NCI-H2227 (cell line): Measurements from ENCODE around the gene PNPLA5.
A peak's percentile ranks its signal among the peaks of the same experiment; 100 is the strongest.
"Not testable (repeated sequence)": the region's sequence is repeated elsewhere in the genome, so short reads cannot be mapped to it uniquely, and the experiment has no call there.

Experiments
- DNase-seq: peaks from one replicate; lab custom pipeline; 2025; ENCODE audit not compliant: unreplicated experiment; lab: John Stamatoyannopoulos, UW

The PNPLA5 gene

DNA sequence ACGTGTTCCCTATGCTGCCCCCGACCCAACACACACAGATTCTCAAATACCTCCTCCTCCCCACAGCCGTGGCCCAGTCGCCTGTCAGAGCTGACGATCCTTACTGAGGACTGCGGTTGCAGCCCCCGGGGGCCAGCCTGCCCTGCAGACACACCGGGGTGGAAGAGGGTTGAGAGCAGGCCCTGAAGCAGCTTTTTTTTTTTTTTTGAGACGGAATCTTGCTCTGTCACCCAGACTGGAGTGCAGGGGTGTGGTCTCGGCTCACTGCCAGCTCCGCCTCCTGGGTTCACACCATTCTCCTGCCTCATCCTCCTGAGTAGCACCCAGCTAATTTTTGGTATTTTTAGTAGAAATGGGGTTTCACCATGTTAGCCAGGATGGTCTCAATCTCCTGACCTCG, 11.2 kb upstream of the PNPLA5 start:
- not testable (repeated sequence) for DNase-seq

DNA sequence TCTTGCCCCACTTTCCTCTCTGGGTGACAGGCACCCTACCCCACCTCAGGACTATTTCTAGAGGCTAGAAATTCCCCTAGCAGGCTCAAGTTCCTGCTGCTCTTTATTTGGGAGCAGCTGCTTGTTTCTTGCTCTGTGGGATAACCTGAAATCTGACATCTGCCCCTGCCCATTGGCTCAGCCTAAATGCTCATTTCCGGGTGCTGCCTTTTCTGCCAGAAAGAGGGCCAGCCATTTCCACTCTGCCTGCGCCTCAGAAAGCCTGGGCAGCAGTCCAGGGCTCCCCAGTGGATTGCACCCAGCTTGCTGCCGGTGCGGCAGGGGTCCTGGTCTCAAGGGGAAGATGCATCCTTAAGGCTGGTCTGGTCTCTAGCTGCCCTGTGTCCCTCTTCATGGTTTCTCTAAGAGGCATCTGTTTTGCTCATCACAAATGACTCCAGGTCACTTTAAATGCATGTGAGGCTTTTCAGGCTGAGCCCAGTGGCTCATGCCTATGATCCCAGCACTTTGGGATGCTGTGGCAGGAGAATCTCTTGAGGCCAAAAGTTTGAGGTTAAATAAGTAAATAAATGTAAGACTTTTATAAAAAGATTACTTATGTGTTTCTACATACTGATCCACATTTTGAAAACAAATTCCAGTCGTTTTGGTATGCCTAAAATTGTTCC, 10.3 kb upstream of the PNPLA5 start:
- DNase-seq, result no peak

DNA sequence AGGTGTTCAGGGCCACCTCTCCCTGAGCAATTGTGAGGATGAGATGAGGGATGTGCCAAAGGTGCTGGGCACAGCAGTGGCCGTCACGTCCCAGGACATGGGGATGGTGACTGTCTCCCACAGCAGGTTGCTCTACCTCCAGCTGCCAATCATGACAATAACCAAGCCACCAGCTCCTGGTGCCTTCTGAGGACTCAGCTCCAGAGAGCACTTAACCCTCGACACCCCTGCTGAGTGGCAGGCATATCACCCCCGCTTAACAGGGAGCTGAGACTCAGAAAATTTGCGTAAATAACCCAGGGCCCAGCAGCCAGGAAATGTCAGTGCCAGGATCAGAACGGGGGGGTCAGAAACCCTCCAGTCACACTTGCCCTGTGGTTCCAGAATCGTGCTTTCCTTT, 8.4 kb upstream of the PNPLA5 start:
- no peak for DNase-seq

DNA sequence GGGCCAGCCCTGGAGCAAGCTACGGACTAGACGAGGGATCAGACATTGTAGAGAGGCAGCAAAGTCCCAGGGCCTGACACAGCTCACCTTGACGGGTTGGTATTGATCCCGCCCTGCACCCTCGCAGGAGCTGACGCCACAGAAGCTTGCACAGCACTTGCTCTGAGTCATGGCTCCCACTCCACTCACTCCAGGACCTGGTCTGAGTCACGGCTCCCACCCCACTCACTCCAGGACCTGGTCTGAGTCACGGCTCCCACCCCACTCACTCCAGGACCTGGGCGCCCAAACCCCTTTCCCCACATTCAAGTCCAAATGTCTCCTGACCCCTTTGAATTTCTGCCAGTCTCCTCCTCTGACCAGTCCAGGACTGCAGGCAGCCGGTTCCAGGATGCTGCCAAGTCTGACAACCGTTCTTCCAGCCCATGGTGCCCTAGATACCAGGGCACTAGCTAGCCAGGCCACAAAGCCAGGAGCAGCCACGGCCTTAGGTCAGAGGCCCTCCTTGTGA, 6.0 kb upstream of the PNPLA5 start:
- DNase-seq, result no peak

DNA sequence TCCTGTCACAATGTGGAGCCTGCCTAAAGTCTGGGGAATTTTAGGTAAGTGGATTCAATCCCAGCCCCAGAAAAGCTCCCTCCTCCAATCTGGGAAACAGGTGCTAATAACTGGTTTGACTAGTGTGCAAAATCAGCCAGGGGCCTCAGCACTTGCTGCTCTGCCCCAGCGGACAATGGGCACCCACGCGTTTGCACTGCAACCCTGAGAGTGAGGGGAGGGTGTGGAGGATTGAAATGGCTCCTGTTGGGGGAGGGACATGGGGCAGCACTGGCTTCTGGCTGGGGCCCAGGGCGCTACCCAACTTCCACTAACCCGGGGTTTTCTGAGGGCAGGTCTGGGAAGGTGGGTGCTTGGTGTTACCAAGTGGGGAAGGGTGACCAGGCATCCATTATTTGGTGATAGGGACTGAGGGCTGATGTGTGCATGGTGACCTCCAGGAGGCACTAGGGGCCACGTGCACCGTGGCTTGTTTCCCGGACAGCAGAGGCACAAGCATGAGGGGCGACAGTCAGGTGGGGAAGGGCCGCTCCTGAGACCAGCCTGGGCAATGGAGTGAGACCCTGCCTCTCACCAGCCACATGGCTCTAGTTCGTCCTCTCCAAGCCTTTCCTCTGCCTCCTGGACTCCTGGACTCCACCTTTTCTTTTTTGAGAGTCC, 4.3 kb upstream of the PNPLA5 start:
- no peak for DNase-seq

DNA sequence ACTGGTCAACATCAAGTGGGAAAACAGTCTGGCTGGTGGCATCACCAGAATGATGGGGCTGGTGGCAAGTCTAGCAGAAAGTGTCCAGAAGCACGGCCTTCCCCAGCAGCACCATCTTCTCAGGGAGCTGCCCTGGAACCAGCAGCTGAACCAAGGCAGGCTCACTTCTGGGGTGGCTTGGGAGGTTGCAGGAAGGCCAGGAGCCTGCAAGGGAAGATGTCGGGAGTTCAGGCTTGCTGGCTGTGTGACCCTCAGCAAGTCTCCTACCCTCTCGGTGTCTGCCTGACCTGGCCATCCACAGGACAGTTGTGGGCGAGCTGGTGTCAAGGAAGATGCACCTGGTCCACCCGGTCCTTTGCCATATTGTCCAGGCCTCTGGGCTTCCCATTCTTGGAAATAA, 2.3 kb upstream of the PNPLA5 start:
- no peak for DNase-seq

DNA sequence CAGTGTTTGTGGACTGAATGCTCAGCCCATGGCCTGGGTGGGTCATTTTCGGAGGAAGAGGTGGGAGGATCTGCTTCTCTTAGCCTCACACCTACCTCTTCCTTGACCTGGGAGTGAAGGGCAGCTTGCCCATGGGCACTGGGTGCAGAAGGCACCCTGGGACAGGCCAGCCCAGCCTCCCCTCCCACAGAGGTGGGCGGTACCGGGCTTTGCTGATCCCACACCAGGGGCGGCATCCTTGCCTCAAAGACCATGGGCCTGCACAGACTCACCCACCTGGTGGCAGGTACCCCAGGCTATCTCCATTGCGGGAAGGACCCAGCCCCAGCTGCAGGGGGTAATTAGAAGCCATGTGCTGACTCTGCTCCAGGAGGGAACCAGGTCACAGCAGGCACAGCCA, 1.5 kb upstream of the PNPLA5 start:
- no peak for DNase-seq

DNA sequence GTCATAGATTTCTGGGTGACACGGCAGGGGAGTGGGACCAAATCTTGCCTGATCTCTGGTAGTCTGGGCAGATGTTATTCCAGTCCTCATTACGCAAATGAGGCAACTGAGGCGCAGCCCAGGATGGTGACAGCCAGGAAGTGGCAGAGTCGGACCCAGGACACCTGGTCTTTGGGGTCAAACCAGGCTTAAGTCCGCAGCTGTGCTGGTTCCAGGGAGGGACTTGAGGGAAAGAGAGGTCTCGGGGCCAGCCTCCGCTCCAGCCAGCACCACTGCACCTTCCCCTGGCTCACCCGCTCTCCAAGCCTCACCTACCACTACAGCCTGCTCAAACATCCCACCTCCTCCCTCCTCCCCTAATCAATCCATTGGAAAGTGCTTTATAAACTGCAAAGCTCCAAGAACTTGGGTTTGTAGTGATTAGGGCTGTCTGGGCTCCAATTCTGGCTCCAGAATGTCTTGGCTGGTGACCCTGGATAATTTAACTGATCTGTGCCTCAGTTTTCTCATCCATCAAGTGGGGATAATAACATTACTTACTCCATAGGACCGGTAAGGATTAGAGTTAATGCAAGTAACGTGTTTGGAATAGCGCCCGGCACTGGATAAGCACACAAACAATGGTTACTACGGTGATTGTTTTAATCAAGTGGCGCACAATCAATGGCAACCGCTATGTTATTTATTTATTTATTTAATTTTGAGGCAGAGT, 526 bp upstream of the PNPLA5 start:
- DNase-seq, result no peak

DNA sequence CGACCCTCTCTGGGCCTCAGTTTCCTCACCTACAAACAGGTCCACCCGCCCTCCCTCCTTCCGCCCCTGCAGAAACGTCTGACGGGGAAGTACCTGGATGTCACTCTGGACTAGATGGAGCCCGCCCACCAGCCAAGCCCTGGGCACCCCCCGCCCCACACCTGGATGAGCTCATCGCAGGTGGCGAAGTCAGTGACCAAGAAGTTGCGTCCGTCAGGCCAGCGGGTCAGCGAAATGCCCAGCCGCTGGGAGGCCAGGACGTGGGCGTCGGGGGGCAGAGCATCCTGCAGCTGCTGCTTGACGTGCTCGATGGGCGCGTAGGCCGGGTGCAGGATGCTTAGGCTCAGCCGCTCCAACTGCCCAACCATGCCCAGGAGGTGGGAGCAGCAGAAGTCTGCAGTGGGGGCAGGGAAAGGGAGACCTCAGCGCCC, 897 bp downstream of the PNPLA5 start:
- no peak for DNase-seq

DNA sequence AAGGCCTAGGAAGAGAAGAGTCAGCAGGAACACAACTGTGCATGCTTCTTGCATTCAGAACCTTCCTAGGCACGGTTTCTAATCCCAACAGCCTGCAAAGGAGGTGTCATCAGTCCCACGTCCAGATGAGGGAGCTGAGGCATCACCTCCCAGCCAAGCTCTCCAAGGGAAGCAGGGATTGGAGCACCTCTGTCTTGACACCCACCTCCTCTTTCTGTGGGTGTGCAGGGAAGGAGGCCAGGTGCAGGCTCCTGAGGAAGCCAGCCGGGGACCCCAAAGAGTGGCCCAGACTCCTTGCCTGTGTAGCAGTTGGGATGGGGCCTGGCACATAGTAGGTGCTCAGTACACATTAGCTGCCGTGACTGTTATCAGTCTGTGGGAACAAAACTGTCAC, 2.0 kb downstream of the PNPLA5 start:
- no peak for DNase-seq

DNA sequence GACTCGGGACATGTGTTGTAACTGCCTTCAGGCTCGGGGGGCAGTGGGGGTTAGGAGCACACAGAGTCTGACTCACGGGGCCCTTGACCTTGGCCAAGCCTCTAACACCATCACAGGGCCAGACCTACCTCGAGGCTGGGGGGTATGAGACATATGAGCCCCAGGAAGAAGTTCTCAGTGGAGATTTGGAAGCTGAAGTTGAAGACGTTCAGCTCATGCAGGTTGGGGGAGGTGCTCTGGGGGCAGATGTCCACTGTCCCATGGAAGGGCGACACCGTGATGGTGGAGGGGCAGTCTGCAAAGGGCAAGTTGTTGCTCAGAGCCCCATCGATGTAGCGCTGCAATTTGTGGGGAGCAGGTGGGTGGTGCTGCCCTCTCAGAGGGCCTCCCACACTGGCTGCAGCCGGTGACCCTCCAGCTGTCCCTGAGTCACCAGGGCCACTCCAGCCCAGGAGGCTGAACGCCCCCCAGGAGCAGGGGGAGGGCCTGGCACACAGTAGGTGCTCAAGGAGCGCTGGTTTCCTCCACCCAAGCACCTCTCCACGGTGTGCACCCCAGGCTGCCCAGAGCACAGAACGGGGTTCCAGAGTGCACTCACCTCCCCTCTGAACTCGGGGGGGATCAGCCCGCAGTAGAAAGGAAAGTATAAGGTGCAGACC, 2.5 kb downstream of the PNPLA5 start:
- no peak for DNase-seq

DNA sequence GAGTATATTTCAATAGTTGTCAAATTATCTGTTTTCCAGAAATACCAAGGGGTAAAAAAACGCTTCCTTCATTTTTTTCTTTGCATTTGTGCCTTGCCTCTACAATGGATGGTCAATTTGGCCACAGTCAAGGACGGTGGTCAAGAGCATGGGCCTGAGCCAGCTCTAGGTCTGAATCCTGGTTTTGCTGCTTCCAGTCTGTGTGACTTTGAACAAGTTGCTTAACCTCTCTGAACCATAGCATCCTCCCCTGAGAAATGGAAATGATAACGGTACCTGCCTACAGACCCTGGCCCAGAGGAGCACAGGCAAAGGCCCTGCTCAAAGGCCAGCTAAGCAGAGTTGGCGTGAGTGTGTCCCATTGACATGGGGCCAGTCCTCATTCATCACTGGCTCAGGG, 3.1 kb downstream of the PNPLA5 start:
- DNase-seq, result no peak

DNA sequence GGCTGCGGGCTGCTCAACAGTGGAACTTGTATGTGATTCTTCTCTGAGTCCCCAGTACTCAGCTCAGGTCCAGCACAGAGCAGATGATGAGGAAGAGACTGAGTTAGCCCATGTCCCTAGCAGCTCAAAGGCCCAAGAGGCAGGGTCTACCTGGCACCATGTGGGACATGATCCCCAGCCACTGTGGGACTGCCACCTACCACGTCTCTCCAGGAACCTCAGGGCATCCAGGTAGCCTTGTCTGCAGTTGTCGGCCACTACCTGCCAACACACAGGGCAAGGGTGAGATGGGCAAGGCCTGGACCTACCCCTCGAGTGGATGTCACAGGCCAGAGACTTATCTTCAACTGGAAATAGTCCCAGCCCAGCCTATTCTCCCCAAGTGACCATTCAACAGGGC, 4.4 kb downstream of the PNPLA5 start:
- DNase-seq, result no peak

DNA sequence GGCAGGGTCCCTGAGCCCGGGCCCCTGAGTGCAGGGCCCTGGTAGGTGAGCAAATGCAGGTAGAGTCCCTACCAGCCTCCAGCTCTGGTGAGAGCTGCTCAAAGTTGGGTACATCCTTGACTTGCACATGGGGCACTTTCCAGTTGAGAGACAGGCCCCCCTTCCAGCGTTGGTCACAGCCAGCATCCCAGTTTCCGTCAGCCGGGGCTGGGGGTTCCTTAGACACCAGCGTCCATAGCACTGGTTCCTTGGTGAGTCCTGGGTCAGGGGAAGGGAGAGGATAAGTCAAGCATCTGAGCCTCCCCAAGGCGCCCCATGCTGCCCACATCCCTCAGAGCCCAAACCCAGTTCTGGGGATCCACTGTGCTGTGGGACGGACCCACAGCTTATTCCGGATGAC, 5.6 kb downstream of the PNPLA5 start:
- no peak for DNase-seq

DNA sequence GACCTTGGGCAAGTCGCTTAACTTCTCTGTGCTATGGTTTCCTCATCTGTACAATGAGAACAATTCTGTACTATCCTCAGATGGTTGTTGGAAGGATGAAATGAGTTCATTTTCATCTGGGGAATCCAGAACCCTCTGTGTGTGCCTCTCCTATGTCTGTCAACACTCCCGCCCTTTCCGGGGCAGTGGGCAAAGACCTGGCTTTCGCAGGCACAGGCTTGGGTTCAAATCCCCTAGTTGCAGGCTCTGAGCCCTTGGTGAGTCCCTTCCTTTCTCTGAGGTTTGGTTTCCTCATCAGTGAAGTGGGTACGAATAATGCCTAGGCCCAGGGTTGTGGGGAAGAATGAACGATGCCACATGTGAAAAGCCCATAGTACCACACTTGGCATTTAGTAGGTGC, 6.0 kb downstream of the PNPLA5 start:
- DNase-seq, result no peak

DNA sequence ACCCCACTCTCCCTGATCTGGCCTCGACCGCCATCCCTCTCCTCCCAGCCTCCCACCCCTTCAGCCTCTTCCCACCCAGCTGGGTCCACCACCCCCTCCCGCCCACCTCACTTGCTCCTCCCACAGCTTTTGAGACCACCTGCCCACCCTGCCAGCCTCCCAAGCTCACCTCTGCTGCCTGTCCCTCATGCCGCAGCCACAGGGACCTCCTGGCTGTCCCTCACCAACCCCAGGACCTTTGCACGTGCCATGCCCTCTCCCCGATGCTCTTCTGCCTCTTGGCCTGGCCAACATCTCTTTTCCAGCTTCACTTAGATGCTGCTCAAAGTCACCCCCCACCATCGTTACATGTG, 6.5 kb downstream of the PNPLA5 start:
- DNase-seq, result no peak

DNA sequence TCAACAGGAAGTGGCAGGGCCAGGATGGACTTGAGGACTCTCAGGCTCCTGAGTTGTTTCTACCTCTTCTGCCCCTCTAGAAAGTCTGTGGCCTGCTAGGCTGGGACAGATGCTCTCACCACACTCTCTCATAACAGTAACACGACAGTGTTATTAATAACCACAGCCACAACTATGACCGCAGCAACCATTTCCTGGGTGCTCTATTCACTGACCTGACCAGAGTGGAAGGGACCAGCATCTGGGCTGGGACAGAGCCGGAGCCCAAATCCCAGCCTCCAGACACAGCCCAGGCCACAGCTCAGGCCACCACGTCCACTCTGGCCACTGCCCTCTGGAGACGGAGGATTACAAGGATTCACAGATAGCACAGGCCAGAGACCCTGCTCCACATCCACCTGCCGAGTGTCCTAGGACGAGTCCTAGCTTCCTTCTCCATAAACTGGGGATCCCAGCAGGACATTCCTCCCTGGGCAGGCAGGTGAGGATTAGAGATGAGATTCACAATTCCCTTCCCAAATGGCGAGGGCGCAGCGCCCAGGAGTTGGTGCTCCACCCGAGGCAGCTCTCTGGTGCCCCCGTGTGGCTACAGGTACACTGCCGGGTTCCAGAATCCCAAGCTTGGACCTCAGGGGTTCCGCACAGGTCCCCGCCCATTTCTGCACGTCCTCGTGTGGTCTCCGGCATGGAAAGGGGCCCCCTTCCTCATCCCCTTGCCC, 7.1 kb downstream of the PNPLA5 start:
- DNase-seq, result peak; percentile 46

DNA sequence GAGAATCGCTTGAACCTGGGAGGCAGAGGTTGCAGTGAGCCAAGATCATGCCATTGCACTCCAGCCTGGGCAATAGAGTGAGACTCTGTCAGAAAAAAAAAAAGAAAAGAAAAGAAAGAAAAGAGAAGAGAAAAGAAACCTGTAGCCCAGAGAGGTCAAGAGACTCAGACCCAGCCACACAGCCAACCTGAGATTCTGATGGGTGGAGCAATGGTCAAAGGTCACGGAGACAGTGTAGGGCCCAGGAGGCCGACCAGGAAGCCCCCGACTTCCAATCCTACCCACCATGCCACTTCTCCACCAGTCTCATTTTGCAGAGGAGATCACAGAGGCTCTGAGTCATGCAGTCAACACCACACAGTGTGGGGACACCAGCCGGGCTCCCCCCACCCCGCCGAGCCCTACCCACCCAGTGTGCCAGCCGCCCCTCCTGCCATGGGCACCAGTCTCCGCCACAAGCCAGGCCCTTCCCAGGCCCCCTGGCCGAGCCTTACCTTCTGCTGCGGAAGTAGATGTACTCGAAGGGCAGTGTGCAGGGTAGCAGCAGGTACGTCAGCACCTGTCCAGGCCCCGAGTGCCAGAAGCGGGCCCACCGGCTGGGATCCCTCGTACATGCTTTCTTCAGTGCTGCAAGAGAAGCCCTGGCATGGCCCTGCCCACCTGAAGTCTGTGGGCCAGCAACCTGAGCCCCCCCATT, 7.9 kb downstream of the PNPLA5 start:
- no peak for DNase-seq

DNA sequence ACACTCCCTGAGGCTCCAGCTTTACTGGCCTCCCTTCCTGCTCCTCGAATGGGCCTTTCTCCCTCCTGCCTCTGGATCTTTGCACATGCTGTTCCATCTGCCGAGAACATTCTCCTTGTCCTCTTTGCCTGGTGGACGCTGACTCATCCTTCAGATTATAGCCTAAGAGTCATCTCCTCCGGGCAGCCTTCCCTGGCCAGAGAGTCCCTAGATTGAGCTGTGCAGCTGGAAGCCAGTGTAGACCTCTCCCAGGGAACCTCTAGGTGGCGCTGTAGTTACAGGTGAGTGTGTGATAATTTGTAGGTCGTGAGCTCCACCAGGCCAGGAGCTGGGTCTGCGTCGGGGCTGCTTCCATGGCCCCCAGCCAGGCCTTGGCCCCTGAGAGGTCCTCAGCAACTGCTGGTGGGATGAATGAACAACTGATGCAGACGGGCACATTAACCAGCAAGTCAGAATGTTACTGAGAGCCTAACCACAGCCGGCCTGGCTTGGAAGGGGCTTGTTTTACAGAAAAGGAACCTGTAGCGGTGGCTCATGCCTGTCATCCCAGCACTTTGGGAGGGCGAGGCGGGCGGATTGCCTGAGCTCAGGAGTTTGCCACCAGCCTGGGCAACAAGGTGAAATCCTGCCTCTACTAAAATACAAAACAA, 8.7 kb downstream of the PNPLA5 start:
- DNase-seq, result peak; percentile 64

DNA sequence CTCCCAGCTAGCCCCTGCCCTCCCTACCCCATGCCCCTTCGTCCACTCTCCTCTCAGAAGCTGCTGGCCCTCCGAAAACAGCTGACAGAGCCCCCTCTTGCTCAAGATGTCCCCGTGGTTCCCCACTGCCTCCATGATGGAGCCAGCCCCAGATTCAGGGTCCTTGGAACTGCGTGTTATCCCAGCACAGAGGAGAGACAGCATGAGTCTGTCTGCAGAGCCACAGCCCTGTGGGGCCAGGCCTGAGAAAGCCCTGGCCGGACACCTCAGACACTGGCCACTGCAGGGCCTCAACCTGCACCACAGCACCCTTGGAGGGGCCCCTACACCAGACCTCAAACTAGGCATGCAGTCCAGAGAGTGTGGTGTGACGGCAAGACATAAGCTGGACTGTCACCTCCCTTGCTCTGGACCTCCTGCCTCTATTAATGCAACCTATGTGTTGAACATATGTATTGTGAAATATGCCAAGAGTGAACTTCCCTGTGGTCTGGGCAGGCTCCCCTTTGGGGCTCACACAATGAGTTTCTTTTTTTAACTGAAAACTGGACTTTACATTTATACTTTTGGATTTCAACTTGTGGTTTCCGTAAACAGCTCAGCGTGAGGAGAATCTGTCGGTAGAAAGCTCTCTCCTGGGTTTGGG, 9.6 kb downstream of the PNPLA5 start:
- no peak for DNase-seq
